A673 (cell line): ENCODE results near the gene LXN. TPM values are rescaled to one million over a fixed set of nuclear protein-coding genes. Genes with fewer than 3 reads are reported as not detected.

ENCODE experiments used
- BruUV-seq: library from RNA; stranded (reverse); fragments of 400-500 nt; replicated peaks from 2 replicates; lab custom pipeline; 2021; lab: Mats Ljungman, UMichigan
- CTCF ChIA-PET: fragments of 300-600 bp; sonication (Branson Sonifier 250); formaldehyde crosslinking; loops from one replicate; lab custom pipeline; 2022; ENCODE audit warnings: antibody characterized with exemption; lab: Charles Lee
- POLR2A ChIA-PET: fragments of 300-600 bp; sonication (Branson Sonifier 250); formaldehyde crosslinking; loops from one replicate; lab custom pipeline; 2022; ENCODE audit warnings: antibody characterized with exemption; ENCODE audit not compliant: low non-redundant PET; lab: Charles Lee
- DNase-seq: peaks from one replicate; pipeline ENCODE4 v3.0.0-alpha.2; 2015; ENCODE audit warnings: low spot score
- H3K27ac ChIP-seq: fragments of 200-600 bp; sonication (generic); 2 replicates; pipeline ENCODE4 v1.5.1; 2016; ENCODE audit warnings: mixed run types, low read depth, mild to moderate bottlenecking, mixed read lengths, antibody characterized with exemption, low read length; ENCODE audit not compliant: poor library complexity, severe bottlenecking
- H3K27me3 ChIP-seq: fragments of 200-600 bp; sonication (generic); replicated peaks from 2 replicates; pipeline ENCODE4 v1.6.1; 2017; ENCODE audit warnings: mixed run types, low read depth, mild to moderate bottlenecking, mixed read lengths, antibody characterized with exemption, low read length; ENCODE audit not compliant: insufficient read depth, poor library complexity
- H3K36me3 ChIP-seq: fragments of 200-600 bp; sonication (generic); 2 replicates; pipeline ENCODE4 v1.6.1; 2016; ENCODE audit warnings: mixed run types, mild to moderate bottlenecking, mixed read lengths, antibody characterized with exemption, low read length; ENCODE audit not compliant: insufficient read depth, poor library complexity, severe bottlenecking
- H3K4me1 ChIP-seq: fragments of 200-600 bp; sonication (generic); 2 replicates; pipeline ENCODE4 v1.6.1; 2017; ENCODE audit warnings: mixed run types, mild to moderate bottlenecking, mixed read lengths, antibody characterized with exemption, low read length; ENCODE audit not compliant: insufficient read depth, poor library complexity, severe bottlenecking
- H3K4me3 ChIP-seq: fragments of 200-600 bp; sonication (generic); 2 replicates; pipeline ENCODE4 v1.5.1; 2016; ENCODE audit warnings: low read depth, mixed run types, mild to moderate bottlenecking, mixed read lengths, low read length; ENCODE audit not compliant: poor library complexity, severe bottlenecking
- H3K9me3 ChIP-seq: fragments of 200-600 bp; sonication (generic); 2 replicates; pipeline ENCODE4 v1.6.1; 2016; ENCODE audit warnings: mixed run types, low read depth, mild to moderate bottlenecking, mixed read lengths, antibody characterized with exemption, low read length; ENCODE audit not compliant: poor library complexity, severe bottlenecking
- EZH2 ChIP-seq: fragments of 200-600 bp; sonication (generic); IDR thresholded peaks from 2 replicates; pipeline ENCODE4 v1.6.1; 2017; ENCODE audit warnings: borderline replicate concordance, low read depth, mild to moderate bottlenecking, mixed read lengths, antibody characterized with exemption, low read length; ENCODE audit not compliant: poor library complexity, severe bottlenecking
- intact Hi-C: fragments of 100-400 bp; cut with micrococcal nuclease; formaldehyde crosslinking; loops from one replicate; pipeline ENCODE4 v1.10.0; 2022; ENCODE audit not compliant: unreplicated experiment
- total RNA-seq: library from RNA; stranded (reverse); gene quantifications from 2 replicates; pipeline ENCODE4 v1.2.3, GENCODE V29; 2021

The LXN gene
- total RNA-seq, 1 experiment from 2014 or later: 4.5 TPM

DNA sequence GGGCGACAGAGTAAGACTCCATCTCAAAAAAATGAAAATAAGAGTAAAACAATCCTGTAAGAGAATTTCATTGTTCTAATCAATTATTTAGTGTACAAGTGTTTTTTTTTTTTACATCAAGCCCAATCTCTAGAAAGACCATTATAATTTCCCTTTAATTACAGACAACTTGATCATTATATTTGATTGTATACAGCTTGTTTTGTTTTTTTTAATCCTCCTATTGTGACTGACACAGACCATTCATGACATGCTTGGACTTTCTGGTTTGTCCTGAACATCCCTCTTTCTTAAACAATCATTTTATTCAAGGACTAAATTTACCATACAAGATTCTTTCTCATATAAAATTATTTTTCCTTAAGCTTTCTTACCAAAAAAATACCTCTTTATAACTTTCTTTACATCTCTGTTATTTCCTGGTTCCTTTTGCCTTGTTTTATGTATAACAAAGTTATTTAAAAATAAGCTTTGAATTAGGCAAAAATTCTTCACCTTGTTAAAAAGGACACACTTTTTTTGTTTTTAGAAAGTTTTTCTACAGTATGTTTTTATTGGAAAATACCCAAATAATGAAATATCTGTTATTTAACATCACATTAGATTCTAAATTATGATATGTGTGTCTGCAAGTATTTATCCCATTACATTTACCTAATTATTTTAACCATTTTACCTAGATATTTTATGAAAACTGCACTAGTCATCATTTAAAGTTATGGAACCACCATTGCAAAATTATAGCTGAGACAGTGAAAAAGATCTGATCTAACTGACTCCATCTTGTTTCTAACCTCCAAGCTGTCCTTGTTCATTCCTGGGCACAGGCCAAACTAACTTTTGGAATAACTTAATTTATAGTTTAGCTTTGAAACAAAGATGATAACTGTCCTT lies 54.2 kb downstream of the LXN start:
- intact Hi-C loops: no loop called here
- no peak overlapping the region for H3K27ac ChIP-seq
- CTCF ChIA-PET: no interaction called here

More for the DNA sequence above, 54.2 kb downstream of the LXN start:
- POLR2A ChIA-PET: no interaction called here
- no TSS peak for BruUV-seq
- peaks cover 13% of the 10 kb centered on the region for H3K9me3 ChIP-seq
- H3K4me3 ChIP-seq: no peak overlapping the region
- H3K36me3 ChIP-seq: no peaks in the 10 kb centered on the region
- H3K27me3 ChIP-seq: no peaks in the 10 kb centered on the region
- no peak for TF ChIP-seq EZH2
- DNase-seq: no peak
- H3K4me1 ChIP-seq: no peaks in the 10 kb centered on the region

Other genes starting within 250 kb of the LXN start
- 4.9 and 5.0 TPM in 2 replicates for gene MLF1, start 101.5 kb downstream of the LXN start, total RNA-seq
- gene GFM1, start 28.1 kb downstream of the LXN start, total RNA-seq: 44.2 and 53.0 TPM in 2 replicates
- gene RARRES1, start 59.8 kb upstream of the LXN start, total RNA-seq: 0.15 TPM in 1 of 2 replicates, not detected in the other
- 15.2 and 16.1 TPM in 2 replicates for gene MFSD1, start 129.4 kb upstream of the LXN start, total RNA-seq